ENCODE data around the gene RPS6KA6. TPM values are rescaled to one million over a fixed set of nuclear protein-coding genes. Genes with fewer than 3 reads are reported as not detected.

Gene RPS6KA6
- total RNA-seq, 4 donors from 2014 or later: 0.49 to 3.9 (median 0.72) TPM

DNA sequence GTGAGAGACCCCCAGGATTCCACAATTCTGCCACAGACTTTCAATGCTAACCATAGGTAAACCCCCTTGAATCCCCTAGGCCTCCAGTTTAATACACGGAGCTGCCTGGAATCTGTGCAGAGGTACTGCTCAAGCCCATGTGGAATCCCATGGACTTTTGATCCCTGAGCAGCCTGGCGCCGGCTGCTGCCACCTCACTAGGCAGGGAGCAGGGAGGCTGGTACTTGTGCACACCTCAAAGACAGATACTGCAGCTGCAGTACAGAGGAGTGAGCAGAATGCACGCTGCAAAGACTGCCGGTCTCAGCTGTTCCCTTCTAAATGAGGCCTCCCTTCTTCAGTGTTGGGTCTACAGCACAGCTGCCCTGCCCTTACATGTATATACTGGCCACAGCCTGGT, 79.4 kb downstream of the RPS6KA6 start:
- TF ChIP-seq, protein P1, sequence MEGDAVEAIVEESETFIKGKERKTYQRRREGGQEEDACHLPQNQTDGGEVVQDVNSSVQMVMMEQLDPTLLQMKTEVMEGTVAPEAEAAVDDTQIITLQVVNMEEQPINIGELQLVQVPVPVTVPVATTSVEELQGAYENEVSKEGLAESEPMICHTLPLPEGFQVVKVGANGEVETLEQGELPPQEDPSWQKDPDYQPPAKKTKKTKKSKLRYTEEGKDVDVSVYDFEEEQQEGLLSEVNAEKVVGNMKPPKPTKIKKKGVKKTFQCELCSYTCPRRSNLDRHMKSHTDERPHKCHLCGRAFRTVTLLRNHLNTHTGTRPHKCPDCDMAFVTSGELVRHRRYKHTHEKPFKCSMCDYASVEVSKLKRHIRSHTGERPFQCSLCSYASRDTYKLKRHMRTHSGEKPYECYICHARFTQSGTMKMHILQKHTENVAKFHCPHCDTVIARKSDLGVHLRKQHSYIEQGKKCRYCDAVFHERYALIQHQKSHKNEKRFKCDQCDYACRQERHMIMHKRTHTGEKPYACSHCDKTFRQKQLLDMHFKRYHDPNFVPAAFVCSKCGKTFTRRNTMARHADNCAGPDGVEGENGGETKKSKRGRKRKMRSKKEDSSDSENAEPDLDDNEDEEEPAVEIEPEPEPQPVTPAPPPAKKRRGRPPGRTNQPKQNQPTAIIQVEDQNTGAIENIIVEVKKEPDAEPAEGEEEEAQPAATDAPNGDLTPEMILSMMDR (IDR thresholded peaks at IDR 0.05; ENCODE audit: low read depth): no peak

DNA sequence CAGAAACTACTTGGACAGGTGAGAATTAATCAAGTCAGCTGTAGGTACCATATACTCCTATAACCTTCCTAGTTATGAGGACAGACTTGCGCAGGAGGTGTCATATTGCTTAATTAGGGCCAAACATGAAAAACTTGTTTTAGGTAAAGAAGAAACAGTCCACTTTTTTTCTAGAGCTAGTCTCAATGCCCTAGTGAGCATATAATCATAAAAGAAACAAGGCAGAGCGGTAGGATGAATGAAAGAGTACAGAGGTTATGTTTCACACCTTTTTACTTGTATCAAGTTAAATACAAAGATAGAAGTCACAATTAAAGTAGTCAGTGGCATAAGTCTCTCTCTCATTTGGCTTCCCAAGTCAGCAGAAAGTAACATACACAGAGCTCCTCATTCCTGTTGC, 88.9 kb downstream of the RPS6KA6 start:
- TF ChIP-seq, protein P1 (IDR thresholded peaks at IDR 0.05; ENCODE audit: low read depth): no peak

DNA sequence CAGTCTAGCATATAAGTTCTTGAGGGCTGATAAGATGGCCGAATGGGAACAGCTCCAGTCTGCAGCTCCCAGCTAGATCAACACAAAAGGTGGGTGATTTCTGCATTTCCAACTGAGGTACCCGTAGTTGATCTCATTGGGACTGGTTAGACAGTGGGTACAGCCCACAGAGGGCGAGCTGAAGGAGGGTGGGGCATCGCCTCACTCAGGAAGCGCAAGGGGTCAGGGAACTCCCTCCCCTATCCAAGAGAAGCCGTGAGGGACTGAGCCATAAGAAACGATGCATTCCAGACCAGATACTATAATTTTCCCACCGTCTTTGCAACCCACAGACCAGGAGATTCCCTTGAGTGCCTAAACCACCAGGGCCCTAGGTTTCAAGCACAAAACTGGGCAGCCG, 109.0 kb downstream of the RPS6KA6 start:
- TF ChIP-seq, protein P1 (IDR thresholded peaks at IDR 0.05; ENCODE audit: low read depth): no peak

DNA sequence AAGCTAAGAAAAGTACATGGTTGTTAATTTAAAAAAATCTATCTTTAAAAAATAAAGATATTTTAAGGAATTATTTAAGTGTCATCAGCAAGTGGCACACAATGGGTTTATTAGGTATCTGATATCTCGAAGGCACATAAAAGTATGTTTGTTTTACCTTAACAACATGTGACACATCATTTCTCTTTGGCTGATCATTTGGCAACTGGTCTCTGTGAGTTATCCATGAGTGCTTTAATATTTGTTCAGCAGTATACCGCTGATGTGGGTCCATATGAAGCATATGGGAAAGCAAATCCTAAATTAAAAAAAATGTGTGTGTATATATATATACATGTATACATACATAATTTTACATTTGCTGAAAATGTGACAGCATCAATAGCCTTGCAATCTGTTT, 123.2 kb downstream of the RPS6KA6 start:
- TF ChIP-seq, protein P1 (IDR thresholded peaks at IDR 0.05; ENCODE audit: low read depth): no peak

DNA sequence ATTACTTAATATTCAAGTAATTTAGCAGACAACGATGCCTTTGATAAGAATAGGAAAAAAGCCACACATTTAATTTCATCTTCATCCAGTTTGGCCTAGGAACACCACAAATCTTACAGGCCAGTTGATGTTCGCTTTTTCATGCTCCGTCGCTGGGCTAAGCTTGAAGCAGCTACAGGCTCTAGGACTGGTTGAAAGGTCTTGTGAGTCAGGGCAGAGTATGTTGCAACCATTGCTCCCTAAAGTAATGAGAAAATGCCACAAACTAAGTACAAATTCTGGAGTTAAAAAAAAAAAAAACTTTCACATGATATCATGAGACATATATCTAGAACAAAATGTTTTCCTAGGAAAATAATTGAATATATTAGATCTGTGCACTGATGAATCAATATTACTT, 123.8 kb downstream of the RPS6KA6 start:
- TF ChIP-seq, protein P1 (IDR thresholded peaks at IDR 0.05; ENCODE audit: low read depth): no peak

DNA sequence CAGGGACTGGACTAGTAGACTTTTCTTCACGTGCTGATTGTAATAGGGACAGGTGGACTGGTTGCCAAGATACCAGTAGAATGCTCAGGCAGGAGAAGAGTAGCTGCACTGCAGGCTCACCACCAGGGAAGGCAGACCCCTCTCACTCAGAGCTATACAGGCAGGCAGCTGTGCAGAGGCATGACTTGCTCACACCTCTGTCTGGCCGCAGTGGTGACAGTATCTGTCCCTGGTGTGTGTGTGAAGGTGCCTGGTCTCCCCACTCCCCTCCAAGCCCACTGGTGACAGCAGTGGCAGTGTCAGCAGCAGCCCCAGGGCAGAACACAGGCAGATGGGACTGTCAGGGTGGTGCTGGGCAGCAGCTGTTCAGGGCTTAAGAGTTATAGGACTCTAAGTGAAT, 140.7 kb downstream of the RPS6KA6 start:
- TF ChIP-seq, protein P1 (IDR thresholded peaks at IDR 0.05; ENCODE audit: low read depth): no peak

DNA sequence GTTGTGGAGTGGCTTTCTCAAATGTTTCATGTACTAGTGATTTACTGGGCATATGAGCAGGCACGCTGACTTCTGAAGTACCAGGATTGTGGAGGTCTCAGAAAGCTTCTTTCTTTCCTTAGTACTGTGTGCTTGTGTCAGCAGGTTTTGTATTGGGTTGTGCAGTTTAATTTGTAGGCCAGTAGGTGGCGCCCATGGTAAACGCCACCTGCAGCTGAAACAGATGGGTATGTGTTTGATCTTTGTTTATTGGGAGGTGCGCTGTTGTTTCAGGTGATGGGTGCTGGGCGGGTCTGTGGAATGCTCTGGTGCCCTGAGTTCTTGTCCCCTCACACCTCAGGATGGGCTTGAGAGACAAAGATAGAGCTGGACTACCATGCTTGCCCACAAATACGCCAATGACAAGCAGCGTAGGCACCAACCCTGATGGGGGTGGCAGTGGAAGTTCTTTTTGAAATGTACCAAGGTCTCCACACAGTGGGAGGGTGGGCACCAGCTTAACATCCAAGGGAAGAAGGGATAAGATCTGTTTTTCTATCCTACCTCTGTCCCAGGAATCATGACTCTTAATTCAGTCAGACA, 141.5 kb downstream of the RPS6KA6 start:
- TF ChIP-seq, protein P1 (IDR thresholded peaks at IDR 0.05; ENCODE audit: low read depth): no peak
